Neural cell (in vitro differentiated cells): ENCODE data around the gene SH3D19. TPM values are rescaled to one million over a fixed set of nuclear protein-coding genes. Genes with fewer than 3 reads are reported as not detected.

ENCODE experiments used
- H2AFZ ChIP-seq: fragments of 200-600, 300-800 bp; sonication (generic), shearing (Covaris generic); 2 replicates; pipeline ENCODE4 v1.6.0; 2014; ENCODE audit warnings: low read depth, mild to moderate bottlenecking, antibody characterized with exemption, low read length, moderate library complexity
- H3F3A ChIP-seq: fragments of 200-600 bp; shearing (Covaris generic); 2 replicates; pipeline ENCODE4 v1.6.1; 2016; ENCODE audit warnings: mild to moderate bottlenecking, moderate library complexity, mixed read lengths, antibody characterized with exemption, low read length; ENCODE audit not compliant: insufficient read depth, poor library complexity, severe bottlenecking
- H3K27ac ChIP-seq: fragments of 200-600, 300-800 bp; sonication (generic), shearing (Covaris generic); 2 replicates; pipeline ENCODE4 v1.5.1; 2014; ENCODE audit warnings: mild to moderate bottlenecking, low read length, moderate library complexity
- H3K27me3 ChIP-seq: fragments of 300-800, 200-600 bp; sonication (generic), shearing (Covaris generic); 2 replicates; pipeline ENCODE4 v1.6.0; 2014; ENCODE audit warnings: mild to moderate bottlenecking, low read depth, low read length, moderate library complexity; ENCODE audit not compliant: insufficient read depth
- H3K36me3 ChIP-seq: fragments of 300-800, 200-600 bp; sonication (generic), shearing (Covaris generic); 2 replicates; pipeline ENCODE4 v1.5.1; 2014; ENCODE audit warnings: mild to moderate bottlenecking, antibody characterized with exemption, low read length, moderate library complexity; ENCODE audit not compliant: insufficient read depth
- H3K4me2 ChIP-seq: fragments of 300-800, 200-600 bp; sonication (generic), shearing (Covaris generic); 2 replicates; pipeline ENCODE4 v1.6.0; 2014; ENCODE audit warnings: mild to moderate bottlenecking, low read length
- H3K4me3 ChIP-seq: fragments of 300-800, 200-600 bp; sonication (generic), shearing (Covaris generic); 2 replicates; pipeline ENCODE4 v1.5.1; 2014; ENCODE audit warnings: mild to moderate bottlenecking, low read length, moderate library complexity
- H3K79me2 ChIP-seq: fragments of 200-600 bp; shearing (Covaris generic); replicated peaks from 2 replicates; pipeline ENCODE4 v1.6.0; 2014; ENCODE audit warnings: mild to moderate bottlenecking, low read length, moderate library complexity; ENCODE audit not compliant: insufficient read depth
- H3K9ac ChIP-seq: fragments of 300-800, 200-600 bp; sonication (generic), shearing (Covaris generic); 2 replicates; pipeline ENCODE4 v1.6.1; 2016; ENCODE audit warnings: mild to moderate bottlenecking, low read length, mixed read lengths
- H3K9me2 ChIP-seq: fragments of 200-600 bp; shearing (Covaris generic); 2 replicates; pipeline ENCODE4 v1.6.1; 2016; ENCODE audit warnings: mild to moderate bottlenecking, low read length, mixed read lengths; ENCODE audit not compliant: insufficient read depth
- H3K9me3 ChIP-seq: fragments of 200-600, 300-800 bp; sonication (generic), shearing (Covaris generic); 2 replicates; pipeline ENCODE4 v1.6.1; 2016; ENCODE audit warnings: mild to moderate bottlenecking, mixed run types, low read length, moderate library complexity, mixed read lengths
- H4K20me1 ChIP-seq: fragments of 200-600 bp; shearing (Covaris generic); 2 replicates; pipeline ENCODE4 v1.6.1; 2016; ENCODE audit warnings: mild to moderate bottlenecking, mixed run types; ENCODE audit not compliant: insufficient read depth
- CTCF ChIP-seq: fragments of 450-650 bp; IDR thresholded peaks from 2 replicates; pipeline ENCODE4 v1.5.1; 2014; ENCODE audit warnings: antibody characterized with exemption, mild to moderate bottlenecking, moderate library complexity; ENCODE audit not compliant: poor library complexity, severe bottlenecking
- EP300 ChIP-seq: fragments of 450-650 bp; conservative IDR thresholded peaks from 2 replicates; pipeline ENCODE4 v1.6.1; 2014; ENCODE audit warnings: antibody characterized with exemption, mild to moderate bottlenecking, moderate library complexity; ENCODE audit not compliant: poor library complexity, severe bottlenecking
- EZH2 ChIP-seq: fragments of 200-600, 300-800 bp; shearing (Covaris generic), sonication (generic); IDR thresholded peaks from 2 replicates; pipeline ENCODE4 v1.6.1; 2014; ENCODE audit warnings: antibody characterized with exemption, low read length, borderline replicate concordance, mild to moderate bottlenecking; ENCODE audit not compliant: insufficient read depth, poor library complexity, severe bottlenecking
- MXI1 ChIP-seq: fragments of 450-650 bp; conservative IDR thresholded peaks from 2 replicates; pipeline ENCODE4 v1.6.1; 2014; ENCODE audit warnings: antibody characterized with exemption, mild to moderate bottlenecking; ENCODE audit not compliant: poor library complexity, severe bottlenecking
- POLR2AphosphoS5 ChIP-seq: IDR thresholded peaks from 2 replicates; pipeline ENCODE4 v1.6.1; 2012
- RAD21 ChIP-seq: fragments of 450-650 bp; conservative IDR thresholded peaks from 2 replicates; pipeline ENCODE4 v1.6.1; 2014; ENCODE audit warnings: antibody characterized with exemption, mild to moderate bottlenecking, moderate library complexity
- SMC3 ChIP-seq: fragments of 450-650 bp; conservative IDR thresholded peaks from 2 replicates; pipeline ENCODE4 v1.6.1; 2014; ENCODE audit warnings: antibody characterized with exemption, mild to moderate bottlenecking, moderate library complexity; ENCODE audit not compliant: poor library complexity
- TAF1 ChIP-seq: IDR thresholded peaks from 2 replicates; pipeline ENCODE4 v1.6.1; 2012; ENCODE audit warnings: low read depth
- polyA plus RNA-seq: library from polyadenylated mRNA; depleted of rRNA; stranded (reverse); fragments of >200 nt; gene quantifications from 2 replicates; pipeline ENCODE4 v1.2.3, GENCODE V29; 2014
- TF ChIP-seq, protein P1 (sequence below): IDR thresholded peaks from 2 replicates; pipeline ENCODE4 v1.6.1; 2012; ENCODE audit warnings: borderline replicate concordance

SH3D19 gene
- polyA plus RNA-seq, 1 donor from 2014 or later = 0.46 TPM

- Histone ChIP-seq H3K9me2 (no peaks in the 10 kb centered on the region), H4K20me1 (no peaks in the 10 kb centered on the region), H3K9me3 (no peaks in the 10 kb centered on the region), H3K27ac (no peak overlapping the region), H3K79me2 (no peaks in the 10 kb centered on the region), H3K4me2 (no peak overlapping the region), H3K9ac (no peak overlapping the region), H3K27me3 (no peaks in the 10 kb centered on the region), H3K4me3 (no peak overlapping the region), H3F3A (no peaks in the 10 kb centered on the region), H2AFZ (no peak overlapping the region), H3K36me3 (no peaks in the 10 kb centered on the region)
- TF ChIP-seq MXI1 (no peak), POLR2AphosphoS5 (no peak), SMC3 (no peak), EZH2 (no peak), TAF1 (no peak), EP300 (no peak)
- TF ChIP-seq, protein P1, sequence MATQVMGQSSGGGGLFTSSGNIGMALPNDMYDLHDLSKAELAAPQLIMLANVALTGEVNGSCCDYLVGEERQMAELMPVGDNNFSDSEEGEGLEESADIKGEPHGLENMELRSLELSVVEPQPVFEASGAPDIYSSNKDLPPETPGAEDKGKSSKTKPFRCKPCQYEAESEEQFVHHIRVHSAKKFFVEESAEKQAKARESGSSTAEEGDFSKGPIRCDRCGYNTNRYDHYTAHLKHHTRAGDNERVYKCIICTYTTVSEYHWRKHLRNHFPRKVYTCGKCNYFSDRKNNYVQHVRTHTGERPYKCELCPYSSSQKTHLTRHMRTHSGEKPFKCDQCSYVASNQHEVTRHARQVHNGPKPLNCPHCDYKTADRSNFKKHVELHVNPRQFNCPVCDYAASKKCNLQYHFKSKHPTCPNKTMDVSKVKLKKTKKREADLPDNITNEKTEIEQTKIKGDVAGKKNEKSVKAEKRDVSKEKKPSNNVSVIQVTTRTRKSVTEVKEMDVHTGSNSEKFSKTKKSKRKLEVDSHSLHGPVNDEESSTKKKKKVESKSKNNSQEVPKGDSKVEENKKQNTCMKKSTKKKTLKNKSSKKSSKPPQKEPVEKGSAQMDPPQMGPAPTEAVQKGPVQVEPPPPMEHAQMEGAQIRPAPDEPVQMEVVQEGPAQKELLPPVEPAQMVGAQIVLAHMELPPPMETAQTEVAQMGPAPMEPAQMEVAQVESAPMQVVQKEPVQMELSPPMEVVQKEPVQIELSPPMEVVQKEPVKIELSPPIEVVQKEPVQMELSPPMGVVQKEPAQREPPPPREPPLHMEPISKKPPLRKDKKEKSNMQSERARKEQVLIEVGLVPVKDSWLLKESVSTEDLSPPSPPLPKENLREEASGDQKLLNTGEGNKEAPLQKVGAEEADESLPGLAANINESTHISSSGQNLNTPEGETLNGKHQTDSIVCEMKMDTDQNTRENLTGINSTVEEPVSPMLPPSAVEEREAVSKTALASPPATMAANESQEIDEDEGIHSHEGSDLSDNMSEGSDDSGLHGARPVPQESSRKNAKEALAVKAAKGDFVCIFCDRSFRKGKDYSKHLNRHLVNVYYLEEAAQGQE = no peak
Observed at GRCh38 chr4:151193414-151193813, 132.0 kb downstream of the SH3D19 start.

DNA sequence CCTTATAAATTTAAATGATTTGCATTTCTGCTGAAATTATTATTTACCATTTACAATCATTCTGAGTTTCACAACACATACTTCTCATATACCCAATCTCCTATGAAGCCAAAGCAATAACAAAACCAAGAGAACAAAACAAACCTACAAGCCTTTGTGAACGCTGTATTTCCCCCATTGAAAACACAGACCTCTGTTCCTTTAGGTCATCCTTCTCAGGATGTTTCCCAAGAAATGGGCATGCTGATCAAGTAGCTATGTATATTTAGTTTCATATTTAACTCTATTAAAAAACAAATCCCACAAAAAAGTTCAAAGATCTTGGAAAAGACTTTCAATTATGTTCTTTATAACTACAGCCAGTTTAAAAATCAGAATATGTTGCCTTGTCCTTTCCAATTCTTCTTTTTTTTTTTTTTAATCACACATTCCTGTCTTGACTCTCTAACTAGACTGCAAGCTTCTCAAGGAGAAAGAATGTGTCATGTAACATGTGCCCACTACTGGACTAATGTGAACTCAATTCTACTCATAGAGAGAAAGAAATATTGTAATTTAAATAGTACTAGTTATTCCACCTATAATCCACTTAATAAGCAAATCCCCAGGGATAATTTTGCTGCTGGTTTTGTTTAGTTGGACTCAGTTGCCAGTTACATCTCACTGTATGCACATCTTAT lies 132.7 kb downstream of the SH3D19 start:
- no peak overlapping the region for H3K4me2 ChIP-seq
- H3K27me3 ChIP-seq = no peaks in the 10 kb centered on the region
- no peaks in the 10 kb centered on the region for H4K20me1 ChIP-seq
- H3K9ac ChIP-seq = no peak overlapping the region
- H3F3A ChIP-seq = no peaks in the 10 kb centered on the region
- no peak overlapping the region for H3K4me3 ChIP-seq
- H3K9me2 ChIP-seq = no peaks in the 10 kb centered on the region
- H3K27ac ChIP-seq = no peak overlapping the region
- TF ChIP-seq POLR2AphosphoS5 = no peak
- TF ChIP-seq EP300 = no peak
- no peak for TF ChIP-seq TAF1
- no peak for TF ChIP-seq RAD21
- no peak for TF ChIP-seq CTCF
- TF ChIP-seq, protein P1 = no peak
- TF ChIP-seq MXI1 = no peak
- no peak for TF ChIP-seq EZH2
- TF ChIP-seq SMC3 = no peak
- H3K9me3 ChIP-seq = no peaks in the 10 kb centered on the region
- no peaks in the 10 kb centered on the region for H3K79me2 ChIP-seq
- no peak overlapping the region for H2AFZ ChIP-seq
- no peaks in the 10 kb centered on the region for H3K36me3 ChIP-seq
